HCT116 (cell line): Measurements from ENCODE around the gene CLN5. TPM values are rescaled to one million over a fixed set of nuclear protein-coding genes. Genes with fewer than 3 reads are reported as not detected.

Source experiments
- ATAC-seq: fragments of 200-7000 bp; cut with Tn5 transposase; 2 replicates; pipeline ENCODE4 v1.9.1; 2020; ENCODE audit warnings: mild to moderate bottlenecking, moderate library complexity
- BruUV-seq: library from RNA; stranded (reverse); fragments of 400-500 nt; replicated peaks from 2 replicates; lab custom pipeline; 2021; lab: Mats Ljungman, UMichigan
- CTCF ChIA-PET: fragments of 300-600 bp; sonication (Branson Sonifier 250); formaldehyde crosslinking; loops from one replicate; lab custom pipeline; 2021; ENCODE audit warnings: antibody characterized with exemption; lab: Charles Lee
- POLR2A ChIA-PET: fragments of 300-600, 350-600 bp; sonication (Branson Sonifier 250); formaldehyde crosslinking; loops from one replicate; lab custom pipeline; 2021; ENCODE audit warnings: antibody characterized with exemption; lab: Charles Lee
- RAD21 ChIA-PET, 2 experiments: fragments of 300-600 bp; sonication (Branson Sonifier 250); formaldehyde crosslinking; loops; one replicate each; lab custom pipeline; 2023; ENCODE audit warnings: low total read pairs in 2 of 2; ENCODE audit not compliant: uncharacterized antibody in 2 of 2, unreplicated experiment in 2 of 2, low non-redundant PET in 1 of 2; lab: Charles Lee
- DNase-seq: peaks from one replicate; pipeline ENCODE4 v3.0.0-alpha.2; 2010; ENCODE audit warnings: low read depth, low spot score
- H2AFZ ChIP-seq: fragments of 200-600 bp; shearing (Covaris generic), sonication (generic); 2 replicates; pipeline ENCODE4 v1.6.1; 2017; ENCODE audit warnings: low read depth, mixed run types, mixed read lengths, antibody characterized with exemption, low read length; ENCODE audit not compliant: poor library complexity, severe bottlenecking
- H3K27ac ChIP-seq: 2 replicates; pipeline ENCODE4 v1.5.1; 2012; ENCODE audit warnings: low read depth, low read length
- H3K27me3 ChIP-seq: fragments of 200-600 bp; sonication (generic); 2 replicates; pipeline ENCODE4 v1.6.1; 2016; ENCODE audit warnings: mixed run types, low read length, mixed read lengths; ENCODE audit not compliant: insufficient read depth
- H3K36me3 ChIP-seq, 2 experiments: fragments of 200-500 bp in 1 of 2; fragments of 200-600 bp in 1 of 2; sonication (Bioruptor generic) in 1 of 2; sonication (generic) in 1 of 2; 2 replicates each; pipeline versions ENCODE4 v1.5.1 to v1.6.1; 2014 to 2016; ENCODE audit warnings: low read length in 2 of 2, inconsistent platforms in 1 of 2, mixed read lengths in 1 of 2, mixed run types in 1 of 2; ENCODE audit not compliant: insufficient read depth in 2 of 2, control insufficient read depth in 1 of 2
- H3K4me1 ChIP-seq, 2 experiments: fragments of 200-600 bp in 1 of 2; sonication (generic) in 1 of 2; 2 replicates each; pipeline versions ENCODE4 v1.5.1 to v1.6.1; 2012 to 2017; ENCODE audit warnings: low read length in 2 of 2, inconsistent platforms in 1 of 2, mild to moderate bottlenecking in 1 of 2, mixed read lengths in 1 of 2, mixed run types in 1 of 2, moderate library complexity in 1 of 2; ENCODE audit not compliant: insufficient read depth in 2 of 2, control insufficient read depth in 1 of 2
- H3K4me2 ChIP-seq: fragments of 200-600 bp; sonication (generic); 2 replicates; pipeline ENCODE4 v1.6.1; 2017; ENCODE audit warnings: mixed run types, low read length, mixed read lengths
- H3K4me3 ChIP-seq, 2 experiments: fragments of 200-600 bp in 1 of 2; sonication (generic) in 1 of 2; replicated peaks in 1 of 2; 2 replicates each; pipeline ENCODE4 v1.5.1; 2011 to 2016; ENCODE audit warnings: low read length in 2 of 2, control low read depth in 1 of 2, low read depth in 1 of 2, mild to moderate bottlenecking in 1 of 2, mixed read lengths in 1 of 2, mixed run types in 1 of 2
- H3K79me2 ChIP-seq: fragments of 200-600 bp; sonication (generic); 2 replicates; pipeline ENCODE4 v1.6.1; 2017; ENCODE audit warnings: mild to moderate bottlenecking, mixed run types, low read length, moderate library complexity, mixed read lengths; ENCODE audit not compliant: insufficient read depth
- H3K9ac ChIP-seq: fragments of 200-600 bp; sonication (generic); 2 replicates; pipeline ENCODE4 v1.6.1; 2016; ENCODE audit warnings: low read length, mixed read lengths
- H3K9me2 ChIP-seq: fragments of 200-600 bp; sonication (generic), shearing (Covaris generic); 2 replicates; pipeline ENCODE4 v1.6.1; 2017; ENCODE audit warnings: mixed run types, mild to moderate bottlenecking, moderate library complexity; ENCODE audit not compliant: insufficient read depth
- H3K9me3 ChIP-seq, 2 experiments: fragments of 200-500 bp in 1 of 2; fragments of 200-600 bp in 1 of 2; sonication (Bioruptor generic) in 1 of 2; sonication (generic) in 1 of 2; 2 replicates each; pipeline ENCODE4 v1.6.1; 2014 to 2017; ENCODE audit warnings: low read length in 2 of 2, mixed read lengths in 2 of 2, inconsistent platforms in 1 of 2, low read depth in 1 of 2, mild to moderate bottlenecking in 1 of 2, mixed run types in 1 of 2, moderate library complexity in 1 of 2; ENCODE audit not compliant: control insufficient read depth in 1 of 2, insufficient read depth in 1 of 2
- H4K20me1 ChIP-seq: fragments of 200-600 bp; sonication (generic), shearing (Covaris generic); 2 replicates; pipeline ENCODE4 v1.6.1; 2017; ENCODE audit warnings: mixed run types, mild to moderate bottlenecking, moderate library complexity; ENCODE audit not compliant: insufficient read depth
- EGR1 ChIP-seq: IDR thresholded peaks from 2 replicates; pipeline ENCODE4 v1.6.1; 2012; ENCODE audit warnings: low read depth
- EZH2phosphoT487 ChIP-seq: fragments of 200-600 bp; IDR thresholded peaks from 2 replicates; pipeline ENCODE4 v1.6.1; 2018; ENCODE audit warnings: antibody characterized with exemption, borderline replicate concordance
- FOSL1 ChIP-seq: IDR thresholded peaks from 2 replicates; pipeline ENCODE4 v1.6.1; 2012; ENCODE audit warnings: low read depth
- JUND ChIP-seq: IDR thresholded peaks from 2 replicates; pipeline ENCODE4 v1.6.1; 2012
- POLR2A ChIP-seq: IDR thresholded peaks from 2 replicates; pipeline ENCODE4 v1.7.0; 2011; ENCODE audit warnings: borderline replicate concordance; ENCODE audit not compliant: insufficient read depth, insufficient read length; ENCODE audit errors: extremely low read depth
- RAD21 ChIP-seq: IDR thresholded peaks from 2 replicates; pipeline ENCODE4 v1.6.1; 2012; ENCODE audit warnings: low read depth, mild to moderate bottlenecking
- SP1 ChIP-seq: IDR thresholded peaks from 2 replicates; pipeline ENCODE4 v1.6.1; 2012; ENCODE audit warnings: low read depth
- TCF7L2 ChIP-seq: IDR thresholded peaks from 2 replicates; pipeline ENCODE4 v1.7.0; 2011; ENCODE audit warnings: borderline replicate concordance, inconsistent platforms; ENCODE audit not compliant: insufficient read depth, insufficient read length; ENCODE audit errors: extremely low read depth
- YY1 ChIP-seq: IDR thresholded peaks from 2 replicates; pipeline ENCODE4 v1.6.1; 2011; ENCODE audit warnings: low read length, low read depth, moderate library complexity, mild to moderate bottlenecking; ENCODE audit not compliant: insufficient replicate concordance; ENCODE audit errors: extremely low read depth
- ZFX ChIP-seq: fragments of 450-650 bp; IDR thresholded peaks from 2 replicates; pipeline ENCODE4 v1.6.1; 2017
- ZNF274 ChIP-seq: fragments of 200-500 bp; sonication (Bioruptor generic); IDR thresholded peaks from 2 replicates; pipeline ENCODE4 v1.6.1; 2014; ENCODE audit warnings: mild to moderate bottlenecking, low read depth, low read length, inconsistent platforms
- intact Hi-C: fragments of 100-400 bp; cut with micrococcal nuclease; formaldehyde crosslinking; loops from 2 replicates; pipeline ENCODE4 v1.10.0; 2022
- total RNA-seq: library from RNA; stranded (reverse); gene quantifications from one replicate; pipeline ENCODE4 v1.2.1, GENCODE V29; 2021; ENCODE audit not compliant: unreplicated experiment
- TF ChIP-seq, protein P1 (sequence below): IDR thresholded peaks from 2 replicates; pipeline ENCODE4 v1.6.1; 2012

Gene CLN5
- total RNA-seq, 1 experiment from 2014 or later: 21.4 TPM

- Histone ChIP-seq H3K9ac (no peak overlapping the region), H3K4me3 (peak overlapping the region in 1 of 2 experiments; percentile 84; a peak in 1 of 4 replicates), H3K27me3 (no peaks in the 10 kb centered on the region), H3K9me3 (no peaks in the 10 kb centered on the region), H3K4me2 (peak overlapping the region; percentile 80), H4K20me1 (peaks cover 14% of the 10 kb centered on the region), H3K4me1 (peaks cover 9 to 25% of the 10 kb centered on the region in 2 experiments; a peak in 3 of 4 replicates), H3K9me2 (no peaks in the 10 kb centered on the region), H3K79me2 (peaks cover 32% of the 10 kb centered on the region), H2AFZ (no peak overlapping the region), H3K36me3 (no peaks in the 10 kb centered on the region), H3K27ac (no peak overlapping the region)
- intact Hi-C loops: loop anchor here (10.0 kb wide), 2 partner anchors 297 to 447 kb away; partner anchors contain the start of gene MYCBP2
- ChIA-PET POLR2A (no interaction called here), RAD21 (no interaction called here), CTCF (no interaction called here)
- ATAC-seq: no peak
- no peak for DNase-seq
- no peak for TF ChIP-seq EGR1
- TF ChIP-seq POLR2A: no peak
- TF ChIP-seq FOSL1: no peak
- no TSS peak for BruUV-seq
Measured at GRCh38 chr13:77028202-77028601, 36.3 kb downstream of the CLN5 start.

GRCh38 chr13:77029436-77029835 lies 37.6 kb downstream of the CLN5 start:
- H3K79me2 ChIP-seq: peaks cover 20% of the 10 kb centered on the region
- CTCF ChIA-PET: no interaction called here
- H3K4me1 ChIP-seq: peaks cover 9 to 25% of the 10 kb centered on the region in 2 experiments; a peak in 3 of 4 replicates
- RAD21 ChIA-PET: no interaction called here
- H3K36me3 ChIP-seq: no peaks in the 10 kb centered on the region
- no peak overlapping the region for H3K4me2 ChIP-seq
- no peaks in the 10 kb centered on the region for H3K27me3 ChIP-seq
- ATAC-seq: no peak
- H2AFZ ChIP-seq: no peak overlapping the region
- no peak overlapping the region for H3K9ac ChIP-seq
- H3K9me3 ChIP-seq: no peaks in the 10 kb centered on the region
- intact Hi-C loops: loop anchor here (10.0 kb wide), 2 partner anchors 295 to 445 kb away; partner anchors contain the start of gene MYCBP2
- TF ChIP-seq POLR2A (no peak), TCF7L2 (no peak), JUND (no peak), ZFX (no peak), SP1 (no peak), FOSL1 (no peak), ZNF274 (no peak), EZH2phosphoT487 (no peak), YY1 (no peak), RAD21 (no peak)
- TF ChIP-seq, protein P1, sequence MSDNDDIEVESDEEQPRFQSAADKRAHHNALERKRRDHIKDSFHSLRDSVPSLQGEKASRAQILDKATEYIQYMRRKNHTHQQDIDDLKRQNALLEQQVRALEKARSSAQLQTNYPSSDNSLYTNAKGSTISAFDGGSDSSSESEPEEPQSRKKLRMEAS: no peak
- BruUV-seq: no TSS peak
- H4K20me1 ChIP-seq: peaks cover 14% of the 10 kb centered on the region
- H3K9me2 ChIP-seq: no peaks in the 10 kb centered on the region
- no peak for DNase-seq
- H3K4me3 ChIP-seq: no peak overlapping the region
- no peak overlapping the region for H3K27ac ChIP-seq
- POLR2A ChIA-PET: no interaction called here
